Hepatocyte (in vitro differentiated cells): ENCODE results near the gene NOTCH1.

Experiments used
- EZH2 ChIP-seq: fragments of 200-600 bp; sonication (generic); IDR thresholded peaks from 2 replicates; pipeline ENCODE4 v1.6.1; 2016; ENCODE audit warnings: antibody characterized with exemption, mild to moderate bottlenecking, borderline replicate concordance
- EZH2phosphoT487 ChIP-seq: fragments of 200-600 bp; sonication (generic); IDR thresholded peaks from one replicate; pipeline ENCODE4 v1.6.1; 2018; ENCODE audit warnings: antibody characterized with exemption, mild to moderate bottlenecking, low read depth, moderate library complexity; ENCODE audit not compliant: unreplicated experiment, severe bottlenecking

- no peak for TF ChIP-seq EZH2phosphoT487
- no peak for TF ChIP-seq EZH2
These were observed 19.4 kb upstream of the NOTCH1 start for GRCh38 chr9:136565086-136565714.
